Measurements from ENCODE around the gene OR8K1.

OR8K1 gene

DNA sequence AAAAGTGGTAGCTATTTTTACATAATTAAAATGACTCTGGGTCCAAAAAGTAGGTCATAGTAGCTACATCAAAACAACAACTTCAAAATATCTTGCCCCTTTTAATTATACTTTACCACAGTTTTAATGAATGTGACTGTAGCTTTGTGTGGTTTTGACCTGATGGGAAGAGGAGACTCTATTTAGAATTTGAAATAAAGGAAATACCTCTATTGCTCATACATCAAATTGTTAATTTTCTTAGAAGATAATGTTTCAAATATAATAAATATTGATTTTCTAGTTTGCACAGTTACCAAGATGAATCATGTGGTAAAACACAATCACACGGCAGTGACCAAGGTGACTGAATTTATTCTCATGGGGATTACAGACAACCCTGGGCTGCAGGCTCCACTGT is at the start of gene OR8K1:
Gene OR8K1, plus strand, starts transcription at position 301 of the 400 bp plus-strand sequence. Its CDS starts 0 bp downstream, at position 301.
- no peak for DNase-seq

DNA sequence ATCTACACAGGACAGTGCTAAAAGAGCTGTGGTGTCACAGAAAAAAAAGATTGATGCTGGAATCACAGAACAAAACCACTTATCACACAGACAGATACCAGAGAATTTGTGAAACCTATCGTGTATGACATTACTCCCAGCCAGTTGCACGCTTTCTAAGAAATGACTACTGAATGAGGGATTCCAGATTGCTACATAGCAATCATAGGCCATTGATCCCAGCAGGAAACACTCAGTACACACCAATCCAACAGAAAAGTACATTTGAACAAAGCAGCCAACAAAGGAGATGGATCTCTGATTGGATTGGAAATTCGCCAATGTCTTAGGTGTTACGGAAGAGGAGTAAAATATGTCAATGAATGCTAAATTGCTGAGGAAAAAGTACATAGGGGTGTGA is 48.9 kb upstream of the OR8K1 start:
- DNase-seq, result no peak

DNA sequence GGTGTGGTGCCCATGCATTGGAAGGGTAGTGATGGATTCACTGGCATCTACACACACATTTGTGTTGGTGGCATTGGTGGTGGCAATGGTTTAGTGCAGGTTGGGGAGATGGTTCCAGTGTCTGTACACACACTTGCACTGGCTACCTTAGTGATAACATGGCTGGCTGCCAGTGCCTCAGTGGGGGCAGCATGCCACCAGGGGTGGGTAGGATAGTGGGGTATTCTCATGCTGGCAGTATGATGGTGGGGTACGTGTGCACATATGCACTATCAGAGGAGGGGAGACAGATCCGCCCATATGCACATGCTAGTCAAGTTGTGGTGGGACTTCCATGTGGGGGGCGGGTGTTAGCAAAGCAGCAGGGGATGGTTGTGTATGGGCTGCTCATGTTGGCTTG is 38.0 kb upstream of the OR8K1 start:
- DNase-seq, result no peak

DNA sequence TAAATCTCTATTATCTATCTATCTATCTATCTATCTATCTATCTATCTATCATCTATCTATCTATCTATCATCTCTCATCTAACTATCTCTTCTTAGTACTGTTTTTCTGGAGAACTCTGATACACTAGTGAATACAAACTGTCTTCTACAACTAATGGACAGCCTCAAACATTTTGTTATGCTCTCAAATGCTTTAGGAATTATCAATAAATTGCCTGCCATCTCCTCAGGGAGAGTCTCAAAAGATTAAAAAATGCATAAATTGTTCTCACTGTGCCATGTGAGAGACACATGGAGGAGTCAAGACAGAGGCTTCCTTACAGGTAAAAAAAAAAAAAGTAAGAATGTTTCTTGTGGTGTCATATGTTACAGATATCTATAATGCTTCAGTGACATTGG is 31.0 kb upstream of the OR8K1 start, which contains the start of gene OR8K3:
Gene OR8K3, plus strand, starts transcription at position 301 of the 400 bp plus-strand sequence. CDS start 3,163 bp downstream, outside the sequence.
- no peak for DNase-seq

DNA sequence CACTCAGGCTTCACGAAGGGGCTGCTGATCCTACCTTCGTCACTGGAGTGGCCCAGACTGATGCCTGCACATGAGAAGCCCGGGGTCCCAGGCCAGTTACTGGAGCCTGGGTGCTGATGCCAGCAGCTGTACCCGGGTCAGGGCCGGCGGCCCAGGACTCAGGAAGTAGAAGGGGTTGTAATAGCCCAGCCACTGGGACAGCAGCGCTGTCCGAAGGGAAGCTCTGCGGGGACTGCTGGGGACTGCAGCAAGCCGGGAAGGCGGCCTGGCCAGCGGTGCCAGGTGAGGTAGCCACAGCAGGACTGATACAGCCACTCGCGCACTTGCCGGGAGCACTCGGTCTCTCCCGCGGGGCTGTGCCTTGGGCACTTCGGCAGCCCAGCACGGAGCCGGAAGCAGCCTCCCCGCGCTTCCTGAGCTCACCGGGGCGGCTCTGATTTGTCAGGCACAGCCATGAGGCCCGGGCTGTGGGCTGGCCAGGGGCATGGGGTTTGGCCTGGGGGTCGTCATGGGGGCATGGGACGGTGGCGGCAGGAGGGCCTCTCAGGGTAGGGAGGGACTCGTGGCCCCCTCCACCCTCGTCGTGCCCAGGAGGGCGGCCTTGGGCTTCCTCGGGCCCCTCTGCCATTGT is 13.9 kb upstream of the OR8K1 start:
- DNase-seq, result no peak

DNA sequence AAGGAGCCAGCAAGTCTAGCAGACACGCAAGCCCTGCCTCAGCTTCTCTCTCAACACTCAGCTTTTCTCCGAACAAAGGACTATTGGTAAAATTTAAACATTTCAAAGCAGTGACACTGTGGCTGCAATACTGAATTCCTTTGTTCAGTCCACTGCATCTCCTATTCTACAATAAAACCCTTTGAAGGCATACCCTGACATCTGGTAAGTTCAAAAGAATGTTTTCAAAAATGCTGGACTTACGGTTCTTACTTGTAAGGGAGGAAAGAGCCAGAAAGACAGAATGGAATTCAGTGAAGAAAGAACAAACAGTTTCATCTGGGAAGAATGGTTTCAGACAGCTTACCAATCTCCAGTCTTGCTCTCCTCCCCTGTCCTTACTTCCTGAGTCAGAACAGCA is 12.7 kb upstream of the OR8K1 start:
- DNase-seq, result no peak

DNA sequence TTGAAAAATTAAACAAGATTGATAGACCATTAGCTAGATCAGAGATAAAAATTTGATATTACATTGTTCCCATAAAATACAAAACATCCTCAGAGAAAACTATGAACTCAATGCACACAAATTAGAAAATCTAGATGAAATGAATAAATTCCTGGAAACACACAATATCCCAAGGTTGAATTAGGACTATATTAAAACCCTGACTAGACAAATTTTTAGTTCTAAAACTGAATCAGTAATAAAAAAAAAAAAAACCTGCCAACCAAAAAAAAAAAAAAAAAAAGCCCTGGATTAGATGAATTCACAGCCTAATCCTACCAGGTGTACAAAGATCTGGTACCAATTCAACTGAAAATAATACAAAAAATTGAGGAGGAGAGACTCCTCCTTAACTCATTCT is 5.5 kb upstream of the OR8K1 start:
- DNase-seq, result no peak

DNA sequence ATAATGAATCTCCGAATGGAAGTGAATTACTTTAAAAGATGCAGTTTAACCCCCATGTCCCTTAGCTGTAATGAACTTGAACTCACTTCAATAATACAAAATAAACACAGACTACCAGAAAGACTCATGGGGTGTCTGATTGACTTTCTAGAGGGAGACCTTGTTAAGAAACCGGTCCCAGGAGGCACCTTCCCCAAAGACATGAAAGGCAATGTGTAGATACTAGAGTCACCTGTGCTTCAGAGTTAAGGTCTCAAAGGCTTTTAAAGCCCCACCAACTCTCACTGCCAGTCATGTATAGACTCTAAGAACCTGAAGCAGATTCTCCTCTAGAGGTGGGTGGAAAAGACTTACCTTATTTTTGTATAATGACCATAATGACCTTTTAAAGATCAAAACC is 8.2 kb downstream of the OR8K1 start, which contains the start of gene OR8J1:
Gene OR8J1, plus strand, starts transcription at position 301 of the 400 bp plus-strand sequence. CDS start 5,956 bp downstream, outside the sequence.
- DNase-seq, result no peak

DNA sequence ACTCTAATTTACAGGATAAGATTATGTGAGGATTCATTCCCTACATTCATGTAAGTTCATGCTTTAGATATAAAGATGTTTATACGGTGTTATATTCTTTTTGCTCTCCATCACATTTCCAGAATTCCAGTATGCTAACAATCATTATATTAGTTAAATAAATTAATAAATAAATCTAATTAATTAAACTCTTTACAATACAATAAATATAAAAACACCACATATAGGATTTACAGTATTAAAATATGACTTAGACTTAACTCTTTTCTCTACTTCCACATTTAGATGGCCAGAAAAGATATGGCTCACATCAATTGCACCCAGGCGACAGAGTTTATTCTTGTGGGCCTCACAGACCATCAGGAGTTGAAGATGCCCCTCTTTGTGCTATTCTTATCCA is 29.5 kb downstream of the OR8K1 start, which contains the start of gene OR8U1:
Gene OR8U1, plus strand, starts transcription at position 301 of the 400 bp plus-strand sequence. Its CDS starts 0 bp downstream, at position 301.
- DNase-seq, result no peak

DNA sequence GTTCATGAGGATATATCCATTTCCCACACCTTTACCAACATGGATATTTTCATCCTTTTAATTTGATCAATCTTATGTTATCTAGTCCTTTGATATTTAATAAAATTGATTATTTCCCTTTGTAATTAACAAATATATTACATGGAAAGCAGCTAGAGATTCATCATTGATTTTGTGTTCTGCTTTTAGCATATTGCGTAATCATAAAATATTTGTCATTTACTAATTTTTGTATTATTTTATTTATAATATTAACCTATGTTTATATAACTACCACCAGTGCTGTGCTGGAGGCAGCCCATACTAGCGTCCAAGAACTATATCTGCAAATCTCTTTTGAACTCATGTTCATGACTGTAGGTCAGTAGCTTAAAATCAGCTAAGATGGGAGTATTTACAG is 34.3 kb downstream of the OR8K1 start:
- no peak for DNase-seq

DNA sequence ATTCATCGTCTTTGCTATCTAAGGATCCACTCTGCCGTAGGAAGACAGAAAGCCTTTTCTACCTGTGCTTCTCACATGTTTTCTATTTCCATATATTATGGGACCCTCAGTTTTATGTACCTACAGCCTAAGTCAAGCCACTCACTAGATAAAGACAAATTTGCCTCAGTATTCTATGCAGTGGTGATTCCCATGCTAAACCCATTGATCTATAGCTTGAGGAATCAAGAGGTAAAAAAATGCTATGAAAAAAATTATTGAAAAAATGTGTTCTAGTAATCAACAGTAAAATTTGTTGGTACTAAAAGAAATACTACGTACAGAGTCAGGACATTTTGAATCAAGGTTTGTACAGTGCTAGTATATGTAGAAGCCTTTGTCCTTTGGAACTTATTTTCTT is 48.5 kb downstream of the OR8K1 start:
- DNase-seq, result no peak

DNA sequence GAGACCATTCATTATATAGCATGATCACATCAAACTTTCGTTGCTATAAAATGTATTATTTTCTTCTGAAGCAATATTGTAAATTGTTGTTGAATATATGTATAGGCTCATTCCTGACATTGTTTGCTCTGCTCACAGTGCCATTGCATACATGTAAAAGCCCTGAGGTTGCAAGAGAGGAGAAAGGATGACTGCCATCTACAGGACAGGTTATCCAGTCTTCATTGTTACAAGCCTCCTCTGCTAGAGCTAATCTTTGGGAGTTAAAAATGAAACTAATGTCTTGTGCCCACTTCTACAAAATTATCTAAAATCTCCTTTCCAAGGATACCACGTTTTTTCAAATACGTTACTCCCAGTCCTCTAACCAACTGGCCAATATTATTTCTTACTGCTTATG is 50.2 kb downstream of the OR8K1 start:
- no peak for DNase-seq

All from NCI-H1436 treated with DMSO at 0.1 percent for 48 hours (cell line).